ENCODE data around the gene RNU6-1.

RNU6-1 gene

GRCh38 chr15:67852418-67852817 is 12.6 kb upstream of the RNU6-1 start:
- Histone ChIP-seq H2BK12ac (ENCODE audit: low read length) (no peak overlapping the region), H4K8ac (ENCODE audit: low read depth, low read length) (no peak overlapping the region), H3K36me3 (ENCODE audit: control insufficient read depth in 1 of 2, insufficient read depth in 2 of 2, low read length in 2 of 2) (no peaks in the 10 kb centered on the region), H3K9ac (ENCODE audit: low read length) (no peak overlapping the region), H2AK5ac (ENCODE audit: low read length) (no peak overlapping the region), H3K23ac (ENCODE audit: low read length) (no peak overlapping the region), H3K79me2 (ENCODE audit: control insufficient read depth, insufficient read depth, low read length, poor library complexity) (no peaks in the 10 kb centered on the region), H2BK5ac (ENCODE audit: low read depth, low read length, poor library complexity) (no peak overlapping the region), H3K14ac (ENCODE audit: low read length) (no peak overlapping the region), H4K91ac (ENCODE audit: low read depth, low read length) (no peak overlapping the region), H2AFZ (ENCODE audit: insufficient read depth, low read length, poor library complexity) (no peak overlapping the region), H2BK120ac (ENCODE audit: insufficient read depth, low read length, poor library complexity) (no peak overlapping the region), H3K79me1 (ENCODE audit: low read length) (no peaks in the 10 kb centered on the region), H3K4me1 (ENCODE audit: control insufficient read depth in 1 of 2, insufficient read depth in 2 of 2, low read length in 2 of 2) (no peaks in the 10 kb centered on the region), H4K12ac (ENCODE audit: low read depth, low read length) (no peak overlapping the region), H3K4me2 (ENCODE audit: low read length) (no peak overlapping the region), H3K27ac (ENCODE audit: low read depth, low read length) (no peak overlapping the region), H3K4ac (ENCODE audit: low read depth, low read length) (no peak overlapping the region), H3K27me3 (ENCODE audit: insufficient read depth, low read length) (no peaks in the 10 kb centered on the region), H3K4me3 (ENCODE audit: low read depth, low read length) (no peak overlapping the region), H3K9me3 (ENCODE audit: insufficient read depth, low read depth, low read length) (no peaks in the 10 kb centered on the region), H3K18ac (ENCODE audit: low read length) (no peak overlapping the region)
- no peak for DNase-seq
- WGBS (ENCODE audit: extremely low coverage, insufficient coverage, insufficient read length), result no CpG with 5 or more reads among the region's 3 CpGs

GRCh38 chr15:67850994-67851571 is 11.2 kb upstream of the RNU6-1 start:
- no peak overlapping the region for H3K9ac ChIP-seq (ENCODE audit: low read length)
- H3K18ac ChIP-seq (ENCODE audit: low read length), result no peak overlapping the region
- H3K4me1 ChIP-seq (ENCODE audit: control insufficient read depth in 1 of 2, insufficient read depth in 2 of 2, low read length in 2 of 2), result no peaks in the 10 kb centered on the region
- no peaks in the 10 kb centered on the region for H3K9me3 ChIP-seq (ENCODE audit: insufficient read depth, low read depth, low read length)
- no peak overlapping the region for H2BK12ac ChIP-seq (ENCODE audit: low read length)
- H3K4me2 ChIP-seq (ENCODE audit: low read length), result no peak overlapping the region
- DNase-seq, result peak; percentile 30 to 47
- WGBS (ENCODE audit: extremely low coverage, insufficient coverage, insufficient read length), result no CpG with 5 or more reads among the region's 4 CpGs
- no peaks in the 10 kb centered on the region for H3K27me3 ChIP-seq (ENCODE audit: insufficient read depth, low read length)
- no peaks in the 10 kb centered on the region for H3K36me3 ChIP-seq (ENCODE audit: control insufficient read depth in 1 of 2, insufficient read depth in 2 of 2, low read length in 2 of 2)
- H3K4ac ChIP-seq (ENCODE audit: low read depth, low read length), result no peak overlapping the region
- H4K8ac ChIP-seq (ENCODE audit: low read depth, low read length), result no peak overlapping the region
- H4K91ac ChIP-seq (ENCODE audit: low read depth, low read length), result no peak overlapping the region
- H3K23ac ChIP-seq (ENCODE audit: low read length), result no peak overlapping the region
- H3K27ac ChIP-seq (ENCODE audit: low read depth, low read length), result no peak overlapping the region
- H3K79me1 ChIP-seq (ENCODE audit: low read length), result no peaks in the 10 kb centered on the region
- H2AFZ ChIP-seq (ENCODE audit: insufficient read depth, low read length, poor library complexity), result no peak overlapping the region
- H3K79me2 ChIP-seq (ENCODE audit: control insufficient read depth, insufficient read depth, low read length, poor library complexity), result no peaks in the 10 kb centered on the region
- H3K4me3 ChIP-seq (ENCODE audit: low read depth, low read length), result no peak overlapping the region
- H2BK120ac ChIP-seq (ENCODE audit: insufficient read depth, low read length, poor library complexity), result no peak overlapping the region
- H2AK5ac ChIP-seq (ENCODE audit: low read length), result no peak overlapping the region
- no peak overlapping the region for H2BK5ac ChIP-seq (ENCODE audit: low read depth, low read length, poor library complexity)
- H4K12ac ChIP-seq (ENCODE audit: low read depth, low read length), result no peak overlapping the region
- H3K14ac ChIP-seq (ENCODE audit: low read length), result no peak overlapping the region

- H2AK5ac ChIP-seq (ENCODE audit: low read length), result no peak overlapping the region
- no peak overlapping the region for H3K4ac ChIP-seq (ENCODE audit: low read depth, low read length)
- no peak overlapping the region for H3K18ac ChIP-seq (ENCODE audit: low read length)
- H4K12ac ChIP-seq (ENCODE audit: low read depth, low read length), result no peak overlapping the region
- no peak overlapping the region for H3K9ac ChIP-seq (ENCODE audit: low read length)
- no peak overlapping the region for H2AFZ ChIP-seq (ENCODE audit: insufficient read depth, low read length, poor library complexity)
- H3K27me3 ChIP-seq (ENCODE audit: insufficient read depth, low read length), result no peaks in the 10 kb centered on the region
- peaks cover 0 to under 1% of the 10 kb centered on the region in 2 experiments for H3K4me1 ChIP-seq (ENCODE audit: control insufficient read depth in 1 of 2, insufficient read depth in 2 of 2, low read length in 2 of 2)
- H3K23ac ChIP-seq (ENCODE audit: low read length), result no peak overlapping the region
- no peak overlapping the region for H4K91ac ChIP-seq (ENCODE audit: low read depth, low read length)
- H2BK5ac ChIP-seq (ENCODE audit: low read depth, low read length, poor library complexity), result no peak overlapping the region
- DNase-seq, result no peak
- H3K9me3 ChIP-seq (ENCODE audit: insufficient read depth, low read depth, low read length), result no peaks in the 10 kb centered on the region
- H3K79me1 ChIP-seq (ENCODE audit: low read length), result no peaks in the 10 kb centered on the region
- no peaks in the 10 kb centered on the region for H3K79me2 ChIP-seq (ENCODE audit: control insufficient read depth, insufficient read depth, low read length, poor library complexity)
- H2BK120ac ChIP-seq (ENCODE audit: insufficient read depth, low read length, poor library complexity), result no peak overlapping the region
- H3K36me3 ChIP-seq (ENCODE audit: control insufficient read depth in 1 of 2, insufficient read depth in 2 of 2, low read length in 2 of 2), result no peaks in the 10 kb centered on the region
- H3K14ac ChIP-seq (ENCODE audit: low read length), result no peak overlapping the region
- no CpG with 5 or more reads among the region's 7 CpGs for WGBS (ENCODE audit: extremely low coverage, insufficient coverage, insufficient read length)
- H2BK12ac ChIP-seq (ENCODE audit: low read length), result no peak overlapping the region
- H3K27ac ChIP-seq (ENCODE audit: low read depth, low read length), result no peak overlapping the region
- H4K8ac ChIP-seq (ENCODE audit: low read depth, low read length), result no peak overlapping the region
- H3K4me2 ChIP-seq (ENCODE audit: low read length), result no peak overlapping the region
- no peak overlapping the region for H3K4me3 ChIP-seq (ENCODE audit: low read depth, low read length)
Measured at GRCh38 chr15:67850336-67850735, 10.5 kb upstream of the RNU6-1 start.

GRCh38 chr15:67849538-67849937 is 9.7 kb upstream of the RNU6-1 start:
- Histone ChIP-seq H3K4me1 (ENCODE audit: control insufficient read depth in 1 of 2, insufficient read depth in 2 of 2, low read length in 2 of 2) (peaks cover 3 to 8% of the 10 kb centered on the region in 2 experiments), H3K4me2 (ENCODE audit: low read length) (no peak overlapping the region), H3K79me1 (ENCODE audit: low read length) (peaks cover 3% of the 10 kb centered on the region), H3K79me2 (ENCODE audit: control insufficient read depth, insufficient read depth, low read length, poor library complexity) (no peaks in the 10 kb centered on the region), H3K18ac (ENCODE audit: low read length) (no peak overlapping the region), H3K23ac (ENCODE audit: low read length) (no peak overlapping the region), H3K27ac (ENCODE audit: low read depth, low read length) (no peak overlapping the region), H3K36me3 (ENCODE audit: control insufficient read depth in 1 of 2, insufficient read depth in 2 of 2, low read length in 2 of 2) (no peaks in the 10 kb centered on the region), H4K91ac (ENCODE audit: low read depth, low read length) (no peak overlapping the region), H2BK12ac (ENCODE audit: low read length) (no peak overlapping the region), H2BK5ac (ENCODE audit: low read depth, low read length, poor library complexity) (no peak overlapping the region), H3K9me3 (ENCODE audit: insufficient read depth, low read depth, low read length) (no peaks in the 10 kb centered on the region), H3K4ac (ENCODE audit: low read depth, low read length) (no peak overlapping the region), H3K14ac (ENCODE audit: low read length) (no peak overlapping the region), H4K8ac (ENCODE audit: low read depth, low read length) (no peak overlapping the region), H3K4me3 (ENCODE audit: low read depth, low read length) (no peak overlapping the region), H2AK5ac (ENCODE audit: low read length) (no peak overlapping the region), H3K27me3 (ENCODE audit: insufficient read depth, low read length) (no peaks in the 10 kb centered on the region), H2AFZ (ENCODE audit: insufficient read depth, low read length, poor library complexity) (no peak overlapping the region), H4K12ac (ENCODE audit: low read depth, low read length) (no peak overlapping the region), H3K9ac (ENCODE audit: low read length) (no peak overlapping the region), H2BK120ac (ENCODE audit: insufficient read depth, low read length, poor library complexity) (no peak overlapping the region)
- DNase-seq, result no peak
- no CpG with 5 or more reads among the region's 1 CpG for WGBS (ENCODE audit: extremely low coverage, insufficient coverage, insufficient read length)

All from trophoblast cell (in vitro differentiated cells and primary cell).